HUES64 (cell line): ENCODE measurements around the gene HNRNPA1L2. TPM values are rescaled to one million over a fixed set of nuclear protein-coding genes. Genes with fewer than 3 reads are reported as not detected.
"Not testable (repeated sequence)": the region's sequence is repeated elsewhere in the genome, so short reads cannot be mapped to it uniquely, and the experiment has no call there.

Experiments
- H3K27ac ChIP-seq: 2 replicates; pipeline ENCODE4 v1.7.0; 2013; ENCODE audit warnings: low read depth, low read length, inconsistent platforms
- H3K27me3 ChIP-seq: 2 replicates; pipeline ENCODE4 v1.6.1; 2013; ENCODE audit warnings: mild to moderate bottlenecking, low read length; ENCODE audit not compliant: insufficient read depth
- H3K36me3 ChIP-seq: 2 replicates; pipeline ENCODE4 v1.6.1; 2013; ENCODE audit warnings: mild to moderate bottlenecking, low read length; ENCODE audit not compliant: insufficient read depth
- H3K4me1 ChIP-seq: 2 replicates; pipeline ENCODE4 v1.6.1; 2013; ENCODE audit warnings: mild to moderate bottlenecking, low read length, moderate library complexity; ENCODE audit not compliant: insufficient read depth
- H3K4me3 ChIP-seq: 2 replicates; pipeline ENCODE4 v1.5.1; 2013; ENCODE audit warnings: mild to moderate bottlenecking, low read length, moderate library complexity
- H3K9ac ChIP-seq: 2 replicates; pipeline ENCODE4 v1.6.1; 2013; ENCODE audit warnings: mild to moderate bottlenecking, low read depth, low read length
- H3K9me3 ChIP-seq: 2 replicates; pipeline ENCODE4 v1.6.1; 2013; ENCODE audit warnings: low read depth, low read length; ENCODE audit not compliant: insufficient read depth
- WGBS: fragments of 150-250, 120-280 bp; methylation state at CpG from one replicate; pipeline ENCODE4 v1.1.7; 2013; ENCODE audit warnings: missing lambda C conversion rate; 5-methylcytosine and 5-hydroxymethylcytosine counted together
- polyA plus RNA-seq, 2 experiments: library from polyadenylated mRNA; stranded (reverse); fragments of 50-300 nt; gene quantifications; one replicate each; pipeline ENCODE4 v1.2.3, GENCODE V29; 2013

Gene HNRNPA1L2
- 7.9 TPM for polyA plus RNA-seq (2013, experiment 1 of 2)
- 8.9 TPM for polyA plus RNA-seq (2013, experiment 2 of 2)

DNA sequence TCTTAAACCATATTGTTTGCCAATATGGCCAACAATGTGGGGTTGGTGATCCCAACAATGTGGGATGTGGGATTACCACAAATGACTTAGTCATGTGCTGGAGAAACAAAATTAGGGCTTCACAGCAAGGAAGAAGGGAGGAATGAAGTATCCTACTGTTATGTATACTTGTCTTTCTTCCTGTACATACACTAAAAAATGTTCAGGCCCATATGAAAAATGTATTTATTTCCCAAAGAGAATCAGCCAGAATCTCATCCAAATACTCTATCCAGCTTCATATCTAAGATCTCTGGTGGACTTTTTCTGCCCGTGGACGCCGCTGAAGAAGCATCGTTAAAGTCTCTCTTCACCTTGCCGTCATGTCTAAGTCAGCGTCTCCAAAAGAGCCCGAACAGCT lies at the start of gene HNRNPA1L2:
Gene HNRNPA1L2 (plus strand): TSS at position 301 of the 400 bp plus-strand sequence. CDS start 62 bp downstream, at position 363.
- no peak within 1 kb of the TSS for H3K9ac ChIP-seq
- H3K4me1 ChIP-seq, result no peaks in the 10 kb centered on the region; the same call in 1 of the 2 replicates
- peaks cover 26% of the 10 kb centered on the region for H3K36me3 ChIP-seq
- WGBS, result 97% methylated on average over 7 of the region's 7 CpGs
- no peak within 1 kb of the TSS for H3K4me3 ChIP-seq
- H3K27ac ChIP-seq, result no peak within 1 kb of the TSS
- H3K27me3 ChIP-seq, result no peaks in the 10 kb centered on the region
- H3K9me3 ChIP-seq, result no peaks in the 10 kb centered on the region

DNA sequence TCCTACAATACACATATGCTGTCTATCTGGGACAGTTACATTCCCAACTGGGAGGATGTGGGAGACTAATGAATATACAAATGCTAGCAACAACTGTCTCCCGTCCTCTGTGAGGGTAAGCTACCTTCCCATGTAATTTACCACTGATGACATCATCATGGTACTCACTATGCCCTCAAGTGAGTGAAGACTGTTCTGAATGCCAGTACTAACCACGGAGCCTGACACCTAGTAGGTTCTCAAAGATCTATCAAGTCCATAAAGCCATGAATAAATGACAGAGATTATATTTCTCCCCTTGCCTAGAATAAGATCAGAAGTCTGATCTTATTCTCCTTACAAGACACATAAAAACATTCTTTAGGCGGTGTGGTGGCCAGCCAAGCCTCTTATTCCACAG lies 49.1 kb upstream of the HNRNPA1L2 start:
- not testable (repeated sequence) for H3K27ac ChIP-seq, H3K4me3 ChIP-seq, H3K9me3 ChIP-seq, H3K36me3 ChIP-seq, H3K4me1 ChIP-seq, H3K27me3 ChIP-seq, H3K9ac ChIP-seq
- 88% methylated on average over 1 of the region's 3 CpGs for WGBS

DNA sequence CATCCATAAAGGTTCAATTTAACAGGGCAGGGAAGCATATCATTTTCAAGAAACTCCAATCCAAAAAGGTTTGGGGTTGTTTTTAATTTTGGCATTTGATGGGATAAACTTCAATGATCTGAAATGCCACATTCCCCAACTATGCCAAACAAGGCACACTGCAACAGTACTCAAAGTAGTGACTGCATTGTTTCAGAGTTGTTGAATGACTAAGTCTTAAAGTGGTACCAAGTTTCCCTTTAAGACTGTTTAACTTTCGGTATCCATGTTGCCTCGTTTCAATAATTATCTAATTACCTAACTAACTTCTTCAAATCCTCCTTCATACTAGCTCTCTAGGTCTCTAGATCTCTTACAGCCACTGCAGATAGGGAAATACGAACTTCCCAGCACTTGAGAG lies 48.4 kb upstream of the HNRNPA1L2 start:
- WGBS, result 97% methylated on average over 2 of the region's 3 CpGs
- not testable (repeated sequence) for H3K9ac ChIP-seq, H3K27ac ChIP-seq

DNA sequence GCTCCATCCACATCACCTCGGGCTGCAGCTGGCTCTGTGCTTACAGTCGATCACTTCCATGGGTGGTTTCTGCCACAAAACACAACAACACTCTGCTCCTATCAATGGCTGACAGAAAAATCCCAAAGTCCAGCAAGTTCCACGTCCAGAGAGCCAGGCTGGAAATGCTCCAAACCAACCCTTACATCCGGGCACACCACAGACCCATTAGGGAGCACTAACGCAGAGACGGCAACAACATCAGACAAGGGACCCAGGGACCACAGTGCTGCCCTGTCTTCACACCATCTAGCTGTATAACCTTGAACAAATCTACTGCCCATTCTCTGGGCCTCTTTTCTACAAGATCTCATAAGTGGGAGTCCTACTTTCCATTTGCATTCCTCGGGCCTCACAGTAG lies 47.9 kb upstream of the HNRNPA1L2 start:
- H3K36me3 ChIP-seq, H3K27me3 ChIP-seq, H3K4me1 ChIP-seq, H3K9me3 ChIP-seq, H3K27ac ChIP-seq, H3K9ac ChIP-seq, H3K4me3 ChIP-seq: not testable (repeated sequence)
- 90% methylated on average over 6 of the region's 7 CpGs for WGBS

More for the DNA sequence above, 48.4 kb upstream of the HNRNPA1L2 start:
- H3K36me3 ChIP-seq, H3K9me3 ChIP-seq, H3K4me3 ChIP-seq, H3K27me3 ChIP-seq, H3K4me1 ChIP-seq: not testable (repeated sequence)

DNA sequence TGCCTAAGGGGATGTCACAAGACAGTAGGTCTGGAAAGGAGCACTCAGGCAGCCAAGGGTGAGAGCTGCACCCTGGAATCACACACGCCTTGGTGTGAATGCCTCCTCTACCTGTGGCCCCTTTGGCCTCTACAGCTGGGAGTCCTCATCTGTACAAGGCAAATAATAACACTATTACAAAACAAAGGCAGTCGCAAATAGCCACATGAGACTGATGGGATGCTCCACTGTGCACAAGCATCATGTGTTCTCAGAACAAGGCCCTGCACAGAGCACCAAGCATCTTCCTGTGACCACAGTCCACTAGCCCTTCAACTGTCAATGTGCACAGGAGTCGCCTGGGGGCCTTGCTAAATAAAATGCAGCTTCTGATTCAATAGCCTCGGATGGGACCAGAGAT lies 44.6 kb upstream of the HNRNPA1L2 start:
- 90% methylated on average over 4 of the region's 4 CpGs for WGBS
- H3K27me3 ChIP-seq, result no peaks in the 10 kb centered on the region
- no peaks in the 10 kb centered on the region for H3K9me3 ChIP-seq
- H3K4me1 ChIP-seq, result peaks cover 10% of the 10 kb centered on the region
- H3K36me3 ChIP-seq, result no peaks in the 10 kb centered on the region
- no peak overlapping the region for H3K27ac ChIP-seq
- no peak overlapping the region for H3K9ac ChIP-seq
- H3K4me3 ChIP-seq, result no peak overlapping the region

DNA sequence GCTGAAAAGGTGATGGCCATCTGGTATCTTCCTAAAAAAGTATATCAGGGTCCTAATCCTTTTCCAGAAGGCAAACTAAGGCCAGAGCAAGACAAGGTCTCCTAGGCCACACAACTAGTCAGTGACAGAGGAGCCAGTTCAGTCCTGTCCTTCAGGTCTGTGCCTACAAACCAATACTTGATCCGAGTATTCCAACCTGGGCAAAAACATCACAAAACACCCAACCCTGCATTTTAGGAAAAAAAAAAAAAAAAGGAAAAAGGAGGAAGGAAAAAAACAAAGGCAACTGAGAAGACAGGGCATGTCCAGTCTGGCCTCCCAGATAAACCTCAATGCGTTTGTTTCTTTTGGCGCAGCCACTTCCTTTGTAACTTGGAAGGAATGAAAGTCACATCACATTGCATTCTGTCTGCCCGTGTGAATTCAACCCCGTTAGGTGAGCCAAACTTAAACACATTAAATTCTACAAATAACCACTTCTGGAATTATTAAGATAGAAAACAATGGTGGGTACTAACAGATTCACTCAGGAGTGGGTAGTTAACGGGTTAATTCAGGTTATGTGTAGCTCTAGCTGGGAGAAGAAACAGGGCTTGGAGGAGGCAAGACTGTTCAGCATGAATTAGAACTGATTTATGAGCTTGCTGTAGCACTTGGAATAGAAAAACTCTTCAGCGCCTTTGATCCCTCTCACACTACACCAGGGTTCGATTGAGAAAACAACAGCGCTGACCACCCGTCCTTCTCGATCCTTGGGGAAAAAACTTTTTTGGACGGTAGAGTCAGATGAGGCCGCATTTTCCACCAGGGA lies 43.0 kb upstream of the HNRNPA1L2 start:
- H3K27me3 ChIP-seq, result no peaks in the 10 kb centered on the region
- 45% methylated on average over 12 of the region's 13 CpGs for WGBS
- H3K4me3 ChIP-seq, result peak overlapping the region; percentile 74
- H3K36me3 ChIP-seq, result no peaks in the 10 kb centered on the region
- no peaks in the 10 kb centered on the region for H3K9me3 ChIP-seq
- H3K4me1 ChIP-seq, result peaks cover 10% of the 10 kb centered on the region
- H3K9ac ChIP-seq, result peak overlapping the region; percentile 93
- peak overlapping the region; percentile 51; the same call in 1 of the 2 replicates for H3K27ac ChIP-seq

DNA sequence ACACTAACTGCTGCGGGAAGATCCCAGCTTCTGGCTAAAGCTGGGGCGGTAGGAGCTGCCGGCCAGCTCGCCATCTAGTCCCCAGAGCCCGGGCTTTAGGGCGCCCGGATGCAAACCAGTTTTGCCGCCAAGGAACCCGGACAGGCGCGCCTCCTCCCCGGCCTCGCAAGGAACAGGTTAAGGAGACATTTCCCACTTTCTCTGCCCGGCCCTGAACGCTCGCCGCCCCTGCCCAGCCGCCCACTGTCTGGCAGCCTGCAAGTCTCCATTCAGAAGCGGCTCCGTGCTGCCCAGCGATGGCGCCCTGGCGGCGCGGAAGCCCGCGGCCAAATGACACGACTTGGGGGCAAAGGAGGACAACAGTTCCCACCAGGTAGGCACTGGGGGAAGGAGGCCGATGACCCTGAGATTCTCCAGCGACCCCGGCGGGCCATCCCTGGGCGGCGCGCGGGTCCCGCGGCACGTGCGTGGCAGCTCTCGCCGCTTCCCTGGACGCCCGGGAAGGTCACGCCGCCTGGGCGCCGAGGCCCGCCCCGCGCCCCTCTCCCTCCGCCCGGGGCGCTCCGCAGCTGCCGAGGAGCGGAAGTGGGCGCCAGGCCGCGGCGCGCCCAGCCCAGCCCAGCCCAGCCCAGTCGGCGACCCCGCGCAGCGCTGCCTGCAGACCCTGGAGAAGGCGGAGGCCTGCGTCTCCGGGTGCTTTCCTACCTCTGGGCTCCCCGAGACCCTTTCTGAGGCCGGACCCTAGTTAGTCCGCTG lies 42.2 kb upstream of the HNRNPA1L2 start:
- H3K9ac ChIP-seq, result peak overlapping the region; percentile 93
- 2% methylated on average over 73 of the region's 73 CpGs for WGBS

DNA sequence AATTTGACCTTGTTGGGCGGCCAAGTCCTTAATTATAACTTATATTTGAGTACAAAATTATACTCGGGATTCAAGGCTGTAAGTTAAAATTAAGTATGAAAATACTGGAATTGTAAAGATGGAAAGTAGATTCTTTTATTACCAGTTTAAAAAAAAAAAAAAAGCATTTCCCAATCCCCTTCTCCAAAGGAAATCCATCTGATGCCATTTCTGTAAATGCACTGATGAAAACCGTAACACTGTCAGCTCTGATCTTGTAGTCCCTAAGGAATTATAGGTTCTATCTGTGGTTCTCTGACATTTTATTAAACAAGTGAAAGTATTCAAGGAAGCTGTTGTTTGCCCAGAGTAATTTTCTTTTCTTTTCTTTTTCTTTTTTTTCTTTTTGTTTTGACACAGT lies 41.6 kb upstream of the HNRNPA1L2 start:
- Histone ChIP-seq H3K4me1 (peaks cover 10% of the 10 kb centered on the region), H3K27ac (no peak overlapping the region), H3K4me3 (peak overlapping the region; percentile 74), H3K27me3 (no peaks in the 10 kb centered on the region), H3K9ac (peak overlapping the region; percentile 93), H3K36me3 (no peaks in the 10 kb centered on the region), H3K9me3 (no peaks in the 10 kb centered on the region)
- 100% methylated on average over 1 of the region's 3 CpGs for WGBS

More for the DNA sequence above, 42.2 kb upstream of the HNRNPA1L2 start:
- Histone ChIP-seq H3K4me1 (peaks cover 10% of the 10 kb centered on the region), H3K27ac (peak overlapping the region; percentile 51), H3K9me3 (no peaks in the 10 kb centered on the region), H3K4me3 (peak overlapping the region; percentile 74), H3K36me3 (no peaks in the 10 kb centered on the region), H3K27me3 (no peaks in the 10 kb centered on the region)

DNA sequence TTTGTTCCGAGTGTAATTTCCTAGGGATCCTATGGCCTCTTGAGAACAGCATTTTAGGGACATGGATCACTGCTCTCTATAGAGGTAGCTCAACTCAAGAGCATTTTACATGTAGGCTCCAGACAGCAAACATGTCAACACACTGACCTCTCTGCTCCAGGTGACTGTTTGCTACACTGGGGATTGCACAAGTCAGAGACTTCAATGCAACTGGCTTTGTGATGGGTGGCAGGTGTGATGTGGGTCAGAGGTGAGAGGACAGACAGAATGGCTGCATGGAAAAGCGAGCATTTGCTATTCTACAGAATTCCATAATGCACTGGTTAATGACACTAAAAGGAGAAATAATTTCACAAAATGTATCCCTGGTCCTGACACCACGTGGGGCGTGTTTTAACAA lies 38.9 kb upstream of the HNRNPA1L2 start:
- H3K27ac ChIP-seq, H3K36me3 ChIP-seq, H3K9me3 ChIP-seq, H3K4me3 ChIP-seq, H3K9ac ChIP-seq, H3K27me3 ChIP-seq: not testable (repeated sequence)
- peaks cover 10% of the 10 kb centered on the region for H3K4me1 ChIP-seq
- WGBS, result 90% methylated on average over 1 of the region's 4 CpGs

DNA sequence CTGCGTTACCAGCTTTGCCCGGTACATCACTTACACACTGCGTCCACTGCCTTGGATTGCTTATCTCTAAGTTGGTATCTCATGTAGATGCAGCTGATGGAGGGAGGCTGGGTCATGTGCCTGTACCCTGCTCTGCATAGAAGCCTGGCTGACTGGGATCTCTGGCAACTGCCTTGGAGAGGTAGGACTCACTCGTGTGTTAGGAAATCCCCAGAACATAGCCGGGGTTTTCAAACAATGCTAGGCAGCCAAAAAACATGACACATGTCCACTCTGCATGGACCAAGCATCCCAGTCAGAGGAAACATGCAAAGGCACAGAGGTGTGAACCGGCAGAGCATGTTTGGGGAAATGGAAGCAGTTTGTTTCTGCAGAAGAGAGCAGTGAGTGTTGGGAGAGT lies 36.1 kb upstream of the HNRNPA1L2 start:
- not testable (repeated sequence) for H3K27me3 ChIP-seq, H3K9ac ChIP-seq, H3K27ac ChIP-seq, H3K4me3 ChIP-seq, H3K9me3 ChIP-seq, H3K4me1 ChIP-seq, H3K36me3 ChIP-seq
- WGBS, result 93% methylated on average over 6 of the region's 6 CpGs

DNA sequence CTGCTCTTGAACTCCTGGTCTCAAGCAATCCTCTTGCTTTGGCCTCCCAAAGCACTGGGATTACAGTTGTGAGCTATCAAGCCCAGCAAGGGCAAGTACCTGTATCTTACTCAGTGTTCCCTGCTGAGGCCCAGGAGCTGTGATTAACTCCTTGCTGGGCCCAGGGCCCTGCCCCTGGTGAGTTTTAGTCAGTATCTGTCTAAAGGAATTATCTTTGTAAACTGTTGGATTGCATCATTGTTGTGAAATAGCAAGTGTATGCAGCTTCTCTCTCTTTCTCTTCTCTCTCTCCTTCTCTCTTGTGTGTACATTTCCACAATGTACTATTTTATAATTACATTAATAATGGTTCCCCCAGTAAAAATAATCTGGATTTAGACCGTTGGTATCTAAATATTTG lies 35.4 kb upstream of the HNRNPA1L2 start:
- no CpG with 5 or more reads among the region's 1 CpG for WGBS
- not testable (repeated sequence) for H3K36me3 ChIP-seq, H3K9me3 ChIP-seq, H3K4me3 ChIP-seq, H3K9ac ChIP-seq, H3K27ac ChIP-seq, H3K27me3 ChIP-seq, H3K4me1 ChIP-seq
